OCI-LY1 (cell line): ENCODE measurements around the gene SPDYE3.

Experiments
- H2AFZ ChIP-seq: fragments of 200-600 bp; sonication (generic), shearing (Covaris generic); 2 replicates; pipeline ENCODE4 v1.6.0; 2014; ENCODE audit warnings: antibody characterized with exemption, mild to moderate bottlenecking, low read length
- H3F3A ChIP-seq: fragments of 200-600 bp; sonication (generic), shearing (Covaris generic); 2 replicates; pipeline ENCODE4 v1.6.0; 2014; ENCODE audit warnings: mild to moderate bottlenecking, antibody characterized with exemption, low read length, moderate library complexity; ENCODE audit not compliant: insufficient read depth
- H3K27ac ChIP-seq: fragments of 200-600 bp; sonication (generic); 2 replicates; pipeline ENCODE4 v1.5.1; 2014; ENCODE audit warnings: low read length, mixed run types, mild to moderate bottlenecking, low read depth; ENCODE audit not compliant: poor library complexity, severe bottlenecking
- H3K27me3 ChIP-seq: fragments of 200-600 bp; sonication (generic); 2 replicates; pipeline ENCODE4 v1.6.0; 2014; ENCODE audit warnings: antibody characterized with exemption, mild to moderate bottlenecking, low read length, moderate library complexity; ENCODE audit not compliant: insufficient read depth
- H3K36me3 ChIP-seq: fragments of 200-600 bp; sonication (generic); 2 replicates; pipeline ENCODE4 v1.6.1; 2014; ENCODE audit warnings: mild to moderate bottlenecking, antibody characterized with exemption, low read length, moderate library complexity, mixed read lengths; ENCODE audit not compliant: insufficient read depth
- H3K4me1 ChIP-seq: fragments of 200-600 bp; sonication (generic); 2 replicates; pipeline ENCODE4 v1.5.1; 2014; ENCODE audit warnings: mild to moderate bottlenecking, low read length, moderate library complexity; ENCODE audit not compliant: insufficient read depth, severe bottlenecking
- H3K4me2 ChIP-seq: fragments of 200-600 bp; sonication (generic), shearing (Covaris generic); 2 replicates; pipeline ENCODE4 v1.6.1; 2014; ENCODE audit warnings: low read length
- H3K4me3 ChIP-seq: fragments of 200-600 bp; sonication (generic); 2 replicates; pipeline ENCODE4 v1.5.1; 2014; ENCODE audit warnings: low read length, low read depth, mild to moderate bottlenecking, mixed read lengths; ENCODE audit not compliant: poor library complexity, severe bottlenecking
- H3K79me2 ChIP-seq: fragments of 200-600 bp; shearing (Covaris generic); 2 replicates; pipeline ENCODE4 v1.6.1; 2016; ENCODE audit warnings: mixed run types, low read length, mixed read lengths; ENCODE audit not compliant: insufficient read depth
- H3K9ac ChIP-seq: fragments of 200-600 bp; sonication (generic), shearing (Covaris generic); 2 replicates; pipeline ENCODE4 v1.6.1; 2014; ENCODE audit warnings: mild to moderate bottlenecking, low read length, mixed read lengths
- H3K9me2 ChIP-seq: fragments of 200-600 bp; sonication (generic), shearing (Covaris generic); 2 replicates; pipeline ENCODE4 v1.6.1; 2014; ENCODE audit warnings: low read depth, mild to moderate bottlenecking, low read length, mixed read lengths
- H3K9me3 ChIP-seq: fragments of 200-600 bp; shearing (Covaris generic); 2 replicates; pipeline ENCODE4 v1.6.1; 2014; ENCODE audit warnings: low read length, mixed read lengths
- H4K20me1 ChIP-seq: fragments of 200-600 bp; sonication (generic), shearing (Covaris generic); 2 replicates; pipeline ENCODE4 v1.6.0; 2016; ENCODE audit warnings: mild to moderate bottlenecking, low read length; ENCODE audit not compliant: insufficient read depth
- CTCF ChIP-seq: fragments of 200-600 bp; sonication (generic), shearing (Covaris generic); IDR thresholded peaks from 2 replicates; pipeline ENCODE4 v1.5.1; 2017; ENCODE audit warnings: mild to moderate bottlenecking, antibody characterized with exemption, low read length, moderate library complexity, mixed read lengths
- EZH2 ChIP-seq: fragments of 200-600 bp; sonication (generic), shearing (Covaris generic); IDR thresholded peaks from 2 replicates; pipeline ENCODE4 v1.8.0; 2017; ENCODE audit warnings: borderline replicate concordance, mixed run types, mild to moderate bottlenecking, antibody characterized with exemption, low read length, moderate library complexity, mixed read lengths

SPDYE3 gene

GRCh38 chr7:100369105-100369504 lies 61.6 kb downstream of the SPDYE3 start:
- Histone ChIP-seq H3K9ac (peak overlapping the region; percentile 43; the same call in 1 of the 2 replicates), H3K4me1 (peaks cover 65% of the 10 kb centered on the region)

GRCh38 chr7:100370303-100370702 lies 62.8 kb downstream of the SPDYE3 start:
- no peak overlapping the region for H3K9ac ChIP-seq
- H3K27me3 ChIP-seq = 0 out of 2 replicates have a peak, but pooled peaks cover 9% of the 10 kb centered on the region
- no peak overlapping the region for H3K4me2 ChIP-seq
- H3K27ac ChIP-seq = peak overlapping the region; percentile 95
- H3F3A ChIP-seq = peaks cover 11% of the 10 kb centered on the region; the same call in 1 of the 2 replicates
- TF ChIP-seq CTCF (no peak), EZH2 (no peak)
- H3K9me2 ChIP-seq = no peaks in the 10 kb centered on the region
- no peak overlapping the region for H2AFZ ChIP-seq
- peaks cover 56% of the 10 kb centered on the region for H3K4me1 ChIP-seq
- H3K9me3 ChIP-seq = no peaks in the 10 kb centered on the region
- no peak overlapping the region for H3K4me3 ChIP-seq
- no peaks in the 10 kb centered on the region for H3K79me2 ChIP-seq
- H3K36me3 ChIP-seq = peaks cover 7% of the 10 kb centered on the region; the same call in 1 of the 2 replicates
- H4K20me1 ChIP-seq = no peaks in the 10 kb centered on the region

More at GRCh38 chr7:100369105-100369504, 61.6 kb downstream of the SPDYE3 start:
- no peak overlapping the region for H2AFZ ChIP-seq
- H3K36me3 ChIP-seq = peaks cover 14% of the 10 kb centered on the region
- no peaks in the 10 kb centered on the region for H3K9me2 ChIP-seq
- H4K20me1 ChIP-seq = no peaks in the 10 kb centered on the region
- TF ChIP-seq EZH2 (no peak), CTCF (no peak)
- peak overlapping the region; percentile 95 for H3K27ac ChIP-seq
- H3K4me3 ChIP-seq = peak overlapping the region; percentile 9
- H3K79me2 ChIP-seq = no peaks in the 10 kb centered on the region
- H3K4me2 ChIP-seq = peak overlapping the region; percentile 42; the same call in 1 of the 2 replicates
- H3K9me3 ChIP-seq = no peaks in the 10 kb centered on the region
- H3F3A ChIP-seq = peaks cover 11% of the 10 kb centered on the region; the same call in 1 of the 2 replicates
- no peaks in the 10 kb centered on the region for H3K27me3 ChIP-seq

- peaks cover 52% of the 10 kb centered on the region for H3K4me1 ChIP-seq
- TF ChIP-seq EZH2 (no peak), CTCF (no peak)
- no peaks in the 10 kb centered on the region for H4K20me1 ChIP-seq
- no peaks in the 10 kb centered on the region for H3K9me3 ChIP-seq
- H3K27ac ChIP-seq = no peak overlapping the region
- H3K9me2 ChIP-seq = no peaks in the 10 kb centered on the region
- no peak overlapping the region for H3K4me3 ChIP-seq
- peaks cover 11% of the 10 kb centered on the region; the same call in 1 of the 2 replicates for H3F3A ChIP-seq
- H3K27me3 ChIP-seq = 0 out of 2 replicates have a peak, but pooled peaks cover 9% of the 10 kb centered on the region
- 0 out of 2 replicates have a peak, but pooled peaks cover 3% of the 10 kb centered on the region for H3K36me3 ChIP-seq
- no peak overlapping the region for H2AFZ ChIP-seq
- no peaks in the 10 kb centered on the region for H3K79me2 ChIP-seq
- no peak overlapping the region for H3K9ac ChIP-seq
- no peak overlapping the region for H3K4me2 ChIP-seq
Observed at GRCh38 chr7:100370746-100371145, 63.2 kb downstream of the SPDYE3 start.
